PC-3 (cell line): Measurements from ENCODE around the gene SIPA1L2. TPM values are rescaled to one million over a fixed set of nuclear protein-coding genes. Genes with fewer than 3 reads are reported as not detected.

Experiments used
- ATAC-seq: fragments of 200-7000 bp; cut with Tn5 transposase; 2 replicates; pipeline ENCODE4 v1.9.1; 2020; ENCODE audit warnings: mild to moderate bottlenecking, moderate library complexity
- BruUV-seq: library from RNA; stranded (reverse); fragments of 400-500 nt; replicated peaks from 2 replicates; lab custom pipeline; 2021; lab: Mats Ljungman, UMichigan
- CTCF ChIA-PET: fragments of 300-600 bp; sonication (Branson Sonifier 250); formaldehyde crosslinking; loops from one replicate; lab custom pipeline; 2022; ENCODE audit warnings: antibody characterized with exemption; lab: Charles Lee
- POLR2A ChIA-PET: fragments of 300-600 bp; sonication (Branson Sonifier 250); formaldehyde crosslinking; loops from one replicate; lab custom pipeline; 2022; ENCODE audit warnings: antibody characterized with exemption; ENCODE audit not compliant: unreplicated experiment; lab: Charles Lee
- DNase-seq: peaks from one replicate; pipeline ENCODE4 v3.0.0-alpha.2; 2015
- H2AFZ ChIP-seq: fragments of 300-600 bp; sonication (generic); 2 replicates; pipeline ENCODE4 v1.6.0; 2016; ENCODE audit warnings: antibody characterized with exemption, low read length
- H3F3A ChIP-seq: fragments of 300-600 bp; sonication (generic); one replicate; pipeline ENCODE4 v1.6.0; 2017; ENCODE audit warnings: antibody characterized with exemption, low read length, control low read depth, mild to moderate bottlenecking; ENCODE audit not compliant: unreplicated experiment
- H3K27ac ChIP-seq: fragments of 300-600 bp; sonication (generic); 2 replicates; pipeline ENCODE4 v1.5.1; 2016; ENCODE audit warnings: mild to moderate bottlenecking, low read length
- H3K27me3 ChIP-seq: fragments of 300-600 bp; sonication (generic); 2 replicates; pipeline ENCODE4 v1.6.1; 2016; ENCODE audit warnings: low read length, mixed read lengths
- H3K36me3 ChIP-seq: fragments of 300-600 bp; sonication (generic); 2 replicates; pipeline ENCODE4 v1.6.1; 2016; ENCODE audit warnings: low read depth, mixed run types, low read length, mixed read lengths
- H3K4me1 ChIP-seq: fragments of 300-600 bp; sonication (generic); 2 replicates; pipeline ENCODE4 v1.5.1; 2016; ENCODE audit warnings: low read length; ENCODE audit not compliant: insufficient read depth
- H3K4me2 ChIP-seq: fragments of 300-600 bp; sonication (generic); 2 replicates; pipeline ENCODE4 v1.6.0; 2016; ENCODE audit warnings: low read length
- H3K4me3 ChIP-seq: fragments of 300-600 bp; sonication (generic); 2 replicates; pipeline ENCODE4 v1.5.1; 2016; ENCODE audit warnings: mild to moderate bottlenecking, low read length, mixed read lengths
- H3K79me2 ChIP-seq: fragments of 300-600 bp; sonication (generic); 2 replicates; pipeline ENCODE4 v1.6.1; 2017; ENCODE audit warnings: low read length, mixed read lengths
- H3K9ac ChIP-seq: fragments of 300-600 bp; sonication (generic); 2 replicates; pipeline ENCODE4 v1.6.0; 2016; ENCODE audit warnings: mild to moderate bottlenecking, low read length
- H3K9me2 ChIP-seq: fragments of 300-600 bp; sonication (generic); replicated peaks from 2 replicates; pipeline ENCODE4 v1.6.1; 2016; ENCODE audit warnings: mixed run types, low read length, mixed read lengths
- H3K9me3 ChIP-seq: fragments of 300-600 bp; sonication (generic); 2 replicates; pipeline ENCODE4 v1.6.1; 2016; ENCODE audit warnings: low read length, mixed read lengths
- H4K20me1 ChIP-seq: fragments of 300-600 bp; sonication (generic); 2 replicates; pipeline ENCODE4 v1.6.1; 2016; ENCODE audit warnings: low read length, mixed read lengths
- EZH2 ChIP-seq: fragments of 300-600 bp; sonication (generic); IDR thresholded peaks from one replicate; pipeline ENCODE4 v1.6.1; 2017; ENCODE audit warnings: antibody characterized with exemption, mild to moderate bottlenecking, low read length; ENCODE audit not compliant: unreplicated experiment
- EZH2phosphoT487 ChIP-seq: fragments of 300-600 bp; sonication (generic); IDR thresholded peaks from 2 replicates; pipeline ENCODE4 v1.6.1; 2018; ENCODE audit warnings: mild to moderate bottlenecking, antibody characterized with exemption, low read length, borderline replicate concordance
- intact Hi-C: fragments of 100-400 bp; cut with micrococcal nuclease; formaldehyde crosslinking; loops from 2 replicates; pipeline ENCODE4 v1.9.0; 2023
- total RNA-seq: library from RNA; depleted of rRNA; stranded (reverse); fragments of >200 nt; gene quantifications from 2 replicates; pipeline ENCODE4 v1.2.3, GENCODE V29; 2014
- TF ChIP-seq, protein P1 (sequence below): fragments of 300-600 bp; sonication (generic); conservative IDR thresholded peaks from 2 replicates; pipeline ENCODE4 v1.5.1; 2017; ENCODE audit warnings: antibody characterized with exemption, low read depth, mild to moderate bottlenecking, low read length

Gene SIPA1L2
- total RNA-seq, 1 experiment from 2014 or later = 9.8 TPM

- Histone ChIP-seq H3F3A (no peaks in the 10 kb centered on the region), H3K9ac (peak overlapping the region; percentile 62), H3K9me3 (no peaks in the 10 kb centered on the region), H3K4me2 (peak overlapping the region; percentile 92), H2AFZ (peak overlapping the region; percentile 52), H3K79me2 (peaks cover 42% of the 10 kb centered on the region), H3K27ac (peak overlapping the region; percentile 17), H3K4me3 (peak overlapping the region; percentile 77), H4K20me1 (no peaks in the 10 kb centered on the region), H3K9me2 (no peaks in the 10 kb centered on the region), H3K27me3 (no peaks in the 10 kb centered on the region), H3K4me1 (peaks cover 41% of the 10 kb centered on the region), H3K36me3 (no peaks in the 10 kb centered on the region)
- ChIA-PET POLR2A (interaction anchor here (0.6 kb wide), 1 partner anchor 543 kb away, joined by 4 read pairs; no protein-coding TSS in a partner anchor), CTCF (interaction anchor here (1.0 to 1.3 kb wide), 9 partner anchors 66 to 872 kb away, joined by 3 to 16 read pairs (median 5); no protein-coding TSS in a partner anchor)
- no peak for TF ChIP-seq EZH2phosphoT487
- no peak for TF ChIP-seq EZH2
- TF ChIP-seq, protein P1, sequence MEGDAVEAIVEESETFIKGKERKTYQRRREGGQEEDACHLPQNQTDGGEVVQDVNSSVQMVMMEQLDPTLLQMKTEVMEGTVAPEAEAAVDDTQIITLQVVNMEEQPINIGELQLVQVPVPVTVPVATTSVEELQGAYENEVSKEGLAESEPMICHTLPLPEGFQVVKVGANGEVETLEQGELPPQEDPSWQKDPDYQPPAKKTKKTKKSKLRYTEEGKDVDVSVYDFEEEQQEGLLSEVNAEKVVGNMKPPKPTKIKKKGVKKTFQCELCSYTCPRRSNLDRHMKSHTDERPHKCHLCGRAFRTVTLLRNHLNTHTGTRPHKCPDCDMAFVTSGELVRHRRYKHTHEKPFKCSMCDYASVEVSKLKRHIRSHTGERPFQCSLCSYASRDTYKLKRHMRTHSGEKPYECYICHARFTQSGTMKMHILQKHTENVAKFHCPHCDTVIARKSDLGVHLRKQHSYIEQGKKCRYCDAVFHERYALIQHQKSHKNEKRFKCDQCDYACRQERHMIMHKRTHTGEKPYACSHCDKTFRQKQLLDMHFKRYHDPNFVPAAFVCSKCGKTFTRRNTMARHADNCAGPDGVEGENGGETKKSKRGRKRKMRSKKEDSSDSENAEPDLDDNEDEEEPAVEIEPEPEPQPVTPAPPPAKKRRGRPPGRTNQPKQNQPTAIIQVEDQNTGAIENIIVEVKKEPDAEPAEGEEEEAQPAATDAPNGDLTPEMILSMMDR = peak; percentile 67
- ATAC-seq = no peak
- TSS peak; percentile 24 for BruUV-seq
- DNase-seq = peak; percentile 75
- intact Hi-C loops = loop anchor here (2.0 to 10.0 kb wide), 5 partner anchors 141 to 904 kb away; no protein-coding TSS in a partner anchor
These were observed 1.3 kb downstream of the SIPA1L2 start for GRCh38 chr1:232628335-232629249.

DNA sequence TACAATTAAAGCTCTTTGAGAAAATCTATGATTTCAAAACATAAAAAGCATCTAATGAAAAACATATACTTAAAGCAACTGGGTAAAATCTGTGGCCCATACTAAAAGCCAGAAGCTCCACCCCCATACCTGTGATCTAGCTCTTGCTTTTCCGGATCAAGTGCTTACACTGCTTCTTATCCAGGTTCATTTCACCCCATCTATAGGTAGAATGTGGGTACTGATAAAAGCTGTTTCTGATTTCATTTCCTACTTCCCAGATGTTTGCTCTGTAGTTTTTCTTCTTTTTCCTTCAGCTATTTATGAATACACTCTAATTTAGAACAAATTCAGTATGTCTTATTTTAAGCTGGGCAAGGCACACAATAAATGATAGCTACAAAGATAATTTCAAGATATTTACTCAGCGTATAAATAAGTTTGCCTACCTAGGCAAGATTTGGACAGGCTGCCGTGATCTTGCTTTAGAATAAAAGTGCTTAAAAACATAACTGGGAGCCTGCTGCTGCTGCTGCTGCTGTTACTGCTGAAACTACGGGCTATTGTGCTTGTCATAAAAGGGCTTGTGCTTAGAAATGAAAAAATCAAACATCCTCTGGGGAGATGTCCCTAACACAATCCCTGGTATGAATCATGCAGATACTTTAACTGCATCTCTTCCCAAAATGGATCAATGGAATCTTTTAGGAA lies 2.1 kb downstream of the SIPA1L2 start:
- H4K20me1 ChIP-seq = no peaks in the 10 kb centered on the region
- POLR2A ChIA-PET = interaction anchor here (0.5 to 0.6 kb wide), 3 partner anchors 259 to 578 kb away, joined by 4 to 17 read pairs (median 11); no protein-coding TSS in a partner anchor
- peak overlapping the region; percentile 17 for H3K27ac ChIP-seq
- peaks cover 42% of the 10 kb centered on the region for H3K79me2 ChIP-seq
- no TSS peak for BruUV-seq
- CTCF ChIA-PET = interaction anchor here (0.5 to 1.3 kb wide), 26 partner anchors 25 to 873 kb away, joined by 3 to 16 read pairs (median 4); no protein-coding TSS in a partner anchor
- ATAC-seq (peak; percentile 5; the same call in 1 of the 2 replicates), DNase-seq (peak; percentile 87)
- H3K9me3 ChIP-seq = no peaks in the 10 kb centered on the region
- no peaks in the 10 kb centered on the region for H3F3A ChIP-seq
- peak overlapping the region; percentile 92 for H3K4me2 ChIP-seq
- peaks cover 45% of the 10 kb centered on the region for H3K4me1 ChIP-seq
- no peaks in the 10 kb centered on the region for H3K9me2 ChIP-seq
- intact Hi-C loops = loop anchor here (1.0 to 10.0 kb wide), 10 partner anchors 98 to 1001 kb away; partner anchors contain the start of gene DISC1
- peak overlapping the region; percentile 9 for H3K9ac ChIP-seq
- H3K36me3 ChIP-seq = no peaks in the 10 kb centered on the region
- H3K4me3 ChIP-seq = peak overlapping the region; percentile 77
- no peaks in the 10 kb centered on the region for H3K27me3 ChIP-seq
- TF ChIP-seq EZH2 = no peak
- TF ChIP-seq EZH2phosphoT487 = no peak
- TF ChIP-seq, protein P1 = peak; percentile 83
- no peak overlapping the region for H2AFZ ChIP-seq
